MM.1S (cell line): ENCODE measurements around the gene SRSF3.

Experiments used
- DNase-seq: peaks from one replicate; pipeline ENCODE4 v3.0.0-alpha.2; 2015
- H2AFZ ChIP-seq: fragments of 300-600 bp; sonication (generic); 2 replicates; pipeline ENCODE4 v1.6.0; 2016; ENCODE audit warnings: antibody characterized with exemption, low read length
- H3F3A ChIP-seq: fragments of 300-600 bp; sonication (generic); 2 replicates; pipeline ENCODE4 v1.6.1; 2016; ENCODE audit warnings: mild to moderate bottlenecking, antibody characterized with exemption, low read length, moderate library complexity, mixed read lengths; ENCODE audit not compliant: insufficient read depth
- H3K27ac ChIP-seq: fragments of 300-600 bp; sonication (generic); 2 replicates; pipeline ENCODE4 v1.5.1; 2016; ENCODE audit warnings: mild to moderate bottlenecking, low read length
- H3K27me3 ChIP-seq: fragments of 300-600 bp; sonication (generic); replicated peaks from 2 replicates; pipeline ENCODE4 v1.6.0; 2016; ENCODE audit warnings: low read length; ENCODE audit not compliant: insufficient read depth
- H3K36me3 ChIP-seq: fragments of 300-600 bp; sonication (generic); replicated peaks from 2 replicates; pipeline ENCODE4 v1.6.1; 2016; ENCODE audit warnings: mild to moderate bottlenecking, low read length, mixed read lengths; ENCODE audit not compliant: insufficient read depth
- H3K4me1 ChIP-seq: fragments of 300-600 bp; sonication (generic); 2 replicates; pipeline ENCODE4 v1.6.1; 2016; ENCODE audit warnings: low read length, mixed read lengths
- H3K4me2 ChIP-seq: fragments of 300-600 bp; sonication (generic); 2 replicates; pipeline ENCODE4 v1.6.0; 2016; ENCODE audit warnings: low read depth, low read length
- H3K4me3 ChIP-seq: fragments of 300-600 bp; sonication (generic); 2 replicates; pipeline ENCODE4 v1.5.1; 2016; ENCODE audit warnings: low read length, mixed read lengths
- H3K79me2 ChIP-seq: fragments of 300-600 bp; sonication (generic); 2 replicates; pipeline ENCODE4 v1.6.1; 2016; ENCODE audit warnings: mixed run types, low read length, mixed read lengths
- H3K9ac ChIP-seq: fragments of 300-600 bp; sonication (generic); 2 replicates; pipeline ENCODE4 v1.6.1; 2016; ENCODE audit warnings: low read length, mixed read lengths
- H3K9me2 ChIP-seq: fragments of 300-600 bp; sonication (generic); replicated peaks from 2 replicates; pipeline ENCODE4 v1.6.1; 2016; ENCODE audit warnings: mild to moderate bottlenecking, low read length, mixed read lengths; ENCODE audit not compliant: insufficient read depth
- H3K9me3 ChIP-seq: fragments of 300-600 bp; sonication (generic); replicated peaks from 2 replicates; pipeline ENCODE4 v1.6.1; 2016; ENCODE audit warnings: mild to moderate bottlenecking, low read length, mixed read lengths; ENCODE audit not compliant: insufficient read depth
- H4K20me1 ChIP-seq: fragments of 300-600 bp; sonication (generic); 2 replicates; pipeline ENCODE4 v1.6.1; 2016; ENCODE audit warnings: mild to moderate bottlenecking, low read length, moderate library complexity, mixed read lengths; ENCODE audit not compliant: insufficient read depth
- EZH2 ChIP-seq: fragments of 300-600 bp; sonication (generic); optimal IDR thresholded peaks from 2 replicates; pipeline ENCODE3; 2017; ENCODE audit warnings: low read depth, mild to moderate bottlenecking, antibody characterized with exemption, low read length, mixed read lengths
- EZH2phosphoT487 ChIP-seq: fragments of 300-600 bp; sonication (generic); IDR thresholded peaks from 2 replicates; pipeline ENCODE4 v1.6.1; 2018; ENCODE audit warnings: antibody characterized with exemption, low read length
- TF ChIP-seq, protein P1 (sequence below): fragments of 300-600 bp; sonication (generic); IDR thresholded peaks from 2 replicates; pipeline ENCODE4 v1.5.1; 2016; ENCODE audit warnings: antibody characterized with exemption, low read length, mixed read lengths

Gene SRSF3

DNA sequence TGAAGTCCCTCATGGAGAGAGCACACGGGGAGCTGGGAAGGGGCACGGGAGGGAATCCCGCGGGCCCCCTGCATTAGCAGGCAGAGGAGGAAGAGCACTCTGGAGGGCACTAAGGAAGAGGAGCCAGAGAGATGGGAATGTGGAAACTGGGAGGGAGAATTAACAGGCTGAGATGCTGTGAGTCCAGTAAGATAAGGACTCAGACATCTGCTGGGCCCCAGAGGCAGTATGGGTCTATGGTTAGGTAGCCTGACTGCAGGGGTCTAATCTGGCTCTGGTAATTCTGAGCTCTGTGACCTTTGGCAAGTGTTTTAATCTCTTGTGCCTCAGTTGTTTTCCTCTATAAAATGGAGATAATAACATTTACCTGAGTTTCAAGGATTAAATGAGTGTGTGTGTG is 15.7 kb upstream of the SRSF3 start:
- DNase-seq: no peak
- Histone ChIP-seq H3K27ac (no peak overlapping the region), H3K4me3 (no peak overlapping the region), H4K20me1 (no peaks in the 10 kb centered on the region), H3K4me1 (peaks cover 7% of the 10 kb centered on the region; the same call in 1 of the 2 replicates), H3K4me2 (no peak overlapping the region), H3K36me3 (no peaks in the 10 kb centered on the region), H3K9me2 (no peaks in the 10 kb centered on the region), H2AFZ (no peak overlapping the region), H3K9ac (no peak overlapping the region), H3K9me3 (no peaks in the 10 kb centered on the region), H3F3A (0 out of 2 replicates have a peak, but pooled peaks cover 4% of the 10 kb centered on the region), H3K79me2 (no peaks in the 10 kb centered on the region), H3K27me3 (no peaks in the 10 kb centered on the region)
- TF ChIP-seq, protein P1, sequence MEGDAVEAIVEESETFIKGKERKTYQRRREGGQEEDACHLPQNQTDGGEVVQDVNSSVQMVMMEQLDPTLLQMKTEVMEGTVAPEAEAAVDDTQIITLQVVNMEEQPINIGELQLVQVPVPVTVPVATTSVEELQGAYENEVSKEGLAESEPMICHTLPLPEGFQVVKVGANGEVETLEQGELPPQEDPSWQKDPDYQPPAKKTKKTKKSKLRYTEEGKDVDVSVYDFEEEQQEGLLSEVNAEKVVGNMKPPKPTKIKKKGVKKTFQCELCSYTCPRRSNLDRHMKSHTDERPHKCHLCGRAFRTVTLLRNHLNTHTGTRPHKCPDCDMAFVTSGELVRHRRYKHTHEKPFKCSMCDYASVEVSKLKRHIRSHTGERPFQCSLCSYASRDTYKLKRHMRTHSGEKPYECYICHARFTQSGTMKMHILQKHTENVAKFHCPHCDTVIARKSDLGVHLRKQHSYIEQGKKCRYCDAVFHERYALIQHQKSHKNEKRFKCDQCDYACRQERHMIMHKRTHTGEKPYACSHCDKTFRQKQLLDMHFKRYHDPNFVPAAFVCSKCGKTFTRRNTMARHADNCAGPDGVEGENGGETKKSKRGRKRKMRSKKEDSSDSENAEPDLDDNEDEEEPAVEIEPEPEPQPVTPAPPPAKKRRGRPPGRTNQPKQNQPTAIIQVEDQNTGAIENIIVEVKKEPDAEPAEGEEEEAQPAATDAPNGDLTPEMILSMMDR: no peak
- TF ChIP-seq EZH2phosphoT487 (no peak), EZH2 (no peak)

DNA sequence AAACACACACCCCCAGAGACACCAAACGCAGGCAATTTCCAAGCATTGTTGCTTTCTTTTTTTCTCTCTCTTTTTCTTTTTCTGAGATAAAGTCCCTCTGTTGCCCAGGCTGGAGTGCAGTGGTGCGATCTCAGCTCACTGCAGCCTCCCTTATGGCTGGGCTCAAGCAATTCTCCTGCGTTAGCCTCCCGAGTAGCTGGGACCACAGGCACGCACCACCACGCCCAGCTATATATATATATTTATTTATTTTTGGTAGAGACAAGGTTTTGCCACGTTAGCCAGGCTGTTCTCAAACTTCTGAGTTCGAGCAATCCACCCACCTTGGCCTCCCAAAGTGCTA is 14.0 kb upstream of the SRSF3 start:
- H3K79me2 ChIP-seq: no peaks in the 10 kb centered on the region
- TF ChIP-seq, protein P1: no peak
- no peak for TF ChIP-seq EZH2
- no peak for TF ChIP-seq EZH2phosphoT487
- H3K9me2 ChIP-seq: no peaks in the 10 kb centered on the region
- H3K9ac ChIP-seq: no peak overlapping the region
- H3F3A ChIP-seq: 0 out of 2 replicates have a peak, but pooled peaks cover 4% of the 10 kb centered on the region
- H2AFZ ChIP-seq: peak overlapping the region; percentile 85
- H3K36me3 ChIP-seq: no peaks in the 10 kb centered on the region
- H3K27ac ChIP-seq: no peak overlapping the region
- H3K4me1 ChIP-seq: peaks cover 7% of the 10 kb centered on the region; the same call in 1 of the 2 replicates
- H3K9me3 ChIP-seq: no peaks in the 10 kb centered on the region
- DNase-seq: no peak
- H4K20me1 ChIP-seq: no peaks in the 10 kb centered on the region
- no peak overlapping the region for H3K4me3 ChIP-seq
- H3K27me3 ChIP-seq: no peaks in the 10 kb centered on the region
- no peak overlapping the region for H3K4me2 ChIP-seq

DNA sequence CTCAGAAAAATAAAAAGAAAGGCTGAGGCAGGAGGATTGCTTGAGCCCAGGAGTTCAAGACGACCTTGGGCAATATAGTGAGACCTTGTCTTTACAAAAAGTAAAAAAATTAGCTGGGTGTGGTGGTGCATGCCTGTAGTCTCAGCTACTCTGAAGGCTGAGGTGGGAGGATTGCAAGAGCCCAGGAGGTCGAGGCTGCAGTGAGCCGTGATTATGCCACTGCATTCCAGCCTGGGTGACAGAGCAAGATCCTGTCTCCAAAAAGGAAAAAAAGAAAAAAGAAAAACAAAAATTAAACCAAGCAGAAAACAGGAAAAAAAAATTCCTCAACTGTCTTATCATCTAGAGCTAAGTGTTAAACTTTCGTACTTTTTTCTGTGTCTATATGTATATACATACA is 12.4 kb upstream of the SRSF3 start:
- Histone ChIP-seq H3K36me3 (no peaks in the 10 kb centered on the region), H3K4me1 (peaks cover 7% of the 10 kb centered on the region; the same call in 1 of the 2 replicates), H3K79me2 (no peaks in the 10 kb centered on the region), H3K9me2 (no peaks in the 10 kb centered on the region), H3K9me3 (no peaks in the 10 kb centered on the region), H4K20me1 (no peaks in the 10 kb centered on the region), H3F3A (0 out of 2 replicates have a peak, but pooled peaks cover 4% of the 10 kb centered on the region), H3K27ac (no peak overlapping the region), H2AFZ (no peak overlapping the region), H3K9ac (no peak overlapping the region), H3K27me3 (no peaks in the 10 kb centered on the region), H3K4me2 (no peak overlapping the region), H3K4me3 (no peak overlapping the region)
- TF ChIP-seq, protein P1: no peak
- no peak for TF ChIP-seq EZH2
- TF ChIP-seq EZH2phosphoT487: no peak
- DNase-seq: no peak
